IMR-90 (cell line): ENCODE data around the gene CPEB1.

Experiments
- BHLHE40 ChIP-seq: fragments of 150-350 bp; IDR thresholded peaks from 2 replicates; pipeline ENCODE4 v1.6.1; 2016; ENCODE audit warnings: mild to moderate bottlenecking, low read depth, low read length
- CEBPB ChIP-seq: IDR thresholded peaks from 2 replicates; pipeline ENCODE4 v1.6.1; 2012; ENCODE audit warnings: low read depth, low read length, improper control_type of control experiment
- FOS ChIP-seq: fragments of 150-350 bp; IDR thresholded peaks from 2 replicates; pipeline ENCODE4 v1.6.1; 2016; ENCODE audit warnings: low read depth, low read length
- MAZ ChIP-seq: IDR thresholded peaks from 2 replicates; pipeline ENCODE4 v1.6.1; 2012; ENCODE audit warnings: low read depth, mild to moderate bottlenecking, low read length, improper control_type of control experiment, moderate library complexity, borderline replicate concordance
- MXI1 ChIP-seq: IDR thresholded peaks from 2 replicates; pipeline ENCODE4 v1.6.1; 2012; ENCODE audit warnings: low read depth, mild to moderate bottlenecking, low read length, moderate library complexity, borderline replicate concordance
- NFE2L2 ChIP-seq: fragments of 150-350 bp; IDR thresholded peaks from 2 replicates; pipeline ENCODE4 v1.6.1; 2016; ENCODE audit warnings: low read depth, mild to moderate bottlenecking, low read length
- POLR2A ChIP-seq: IDR thresholded peaks from 2 replicates; pipeline ENCODE4 v1.6.1; 2012; ENCODE audit warnings: mild to moderate bottlenecking, low read depth, low read length
- RAD21 ChIP-seq: IDR thresholded peaks from 2 replicates; pipeline ENCODE4 v1.6.1; 2012; ENCODE audit warnings: low read length, improper control_type of control experiment
- RCOR1 ChIP-seq: IDR thresholded peaks from 2 replicates; pipeline ENCODE4 v1.6.1; 2012; ENCODE audit warnings: mild to moderate bottlenecking, low read length, improper control_type of control experiment; ENCODE audit not compliant: insufficient replicate concordance
- RFX5 ChIP-seq: IDR thresholded peaks from 2 replicates; pipeline ENCODE4 v1.8.0; 2012; ENCODE audit warnings: low read depth, mild to moderate bottlenecking, low read length, moderate library complexity
- TF ChIP-seq, protein P1 (sequence below): conservative IDR thresholded peaks from 2 replicates; pipeline ENCODE4 v1.5.1; 2012; ENCODE audit warnings: mild to moderate bottlenecking, low read depth, low read length, improper control_type of control experiment
- TF ChIP-seq, protein P2 (sequence below): fragments of 150-350 bp; IDR thresholded peaks from 2 replicates; pipeline ENCODE4 v1.6.1; 2017; ENCODE audit warnings: mild to moderate bottlenecking, antibody characterized with exemption, low read length, low read depth
- TF ChIP-seq, protein P3 (sequence below): fragments of 150-350 bp; IDR thresholded peaks from 2 replicates; pipeline ENCODE4 v1.6.1; 2016; ENCODE audit warnings: low read depth, mild to moderate bottlenecking, low read length, moderate library complexity, borderline replicate concordance

DNA sequence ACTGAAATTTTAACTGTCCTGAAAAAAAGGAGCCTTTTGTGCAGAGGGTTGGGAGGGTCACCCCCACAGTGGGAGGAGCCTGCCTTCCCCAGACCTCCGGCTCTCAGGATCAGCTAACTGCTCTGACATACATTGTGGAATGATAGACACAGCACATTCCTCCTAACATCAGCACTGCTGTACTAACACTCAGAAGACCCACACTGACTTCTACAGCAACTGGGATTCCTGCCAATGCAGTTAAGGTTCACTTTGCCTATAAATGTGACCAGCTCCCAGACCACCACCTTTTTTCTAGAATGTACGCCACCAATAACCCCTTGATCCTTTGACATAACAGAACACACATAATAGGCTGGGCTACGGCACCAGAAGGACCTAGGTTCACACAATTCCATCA lies 3.2 kb downstream of the CPEB1 start:
- TF ChIP-seq, protein P1, sequence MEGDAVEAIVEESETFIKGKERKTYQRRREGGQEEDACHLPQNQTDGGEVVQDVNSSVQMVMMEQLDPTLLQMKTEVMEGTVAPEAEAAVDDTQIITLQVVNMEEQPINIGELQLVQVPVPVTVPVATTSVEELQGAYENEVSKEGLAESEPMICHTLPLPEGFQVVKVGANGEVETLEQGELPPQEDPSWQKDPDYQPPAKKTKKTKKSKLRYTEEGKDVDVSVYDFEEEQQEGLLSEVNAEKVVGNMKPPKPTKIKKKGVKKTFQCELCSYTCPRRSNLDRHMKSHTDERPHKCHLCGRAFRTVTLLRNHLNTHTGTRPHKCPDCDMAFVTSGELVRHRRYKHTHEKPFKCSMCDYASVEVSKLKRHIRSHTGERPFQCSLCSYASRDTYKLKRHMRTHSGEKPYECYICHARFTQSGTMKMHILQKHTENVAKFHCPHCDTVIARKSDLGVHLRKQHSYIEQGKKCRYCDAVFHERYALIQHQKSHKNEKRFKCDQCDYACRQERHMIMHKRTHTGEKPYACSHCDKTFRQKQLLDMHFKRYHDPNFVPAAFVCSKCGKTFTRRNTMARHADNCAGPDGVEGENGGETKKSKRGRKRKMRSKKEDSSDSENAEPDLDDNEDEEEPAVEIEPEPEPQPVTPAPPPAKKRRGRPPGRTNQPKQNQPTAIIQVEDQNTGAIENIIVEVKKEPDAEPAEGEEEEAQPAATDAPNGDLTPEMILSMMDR, result no peak
- TF ChIP-seq BHLHE40, result no peak
- no peak for TF ChIP-seq POLR2A
- TF ChIP-seq RFX5, result no peak
- no peak for TF ChIP-seq RAD21
- no peak for TF ChIP-seq RCOR1
- TF ChIP-seq, protein P2, sequence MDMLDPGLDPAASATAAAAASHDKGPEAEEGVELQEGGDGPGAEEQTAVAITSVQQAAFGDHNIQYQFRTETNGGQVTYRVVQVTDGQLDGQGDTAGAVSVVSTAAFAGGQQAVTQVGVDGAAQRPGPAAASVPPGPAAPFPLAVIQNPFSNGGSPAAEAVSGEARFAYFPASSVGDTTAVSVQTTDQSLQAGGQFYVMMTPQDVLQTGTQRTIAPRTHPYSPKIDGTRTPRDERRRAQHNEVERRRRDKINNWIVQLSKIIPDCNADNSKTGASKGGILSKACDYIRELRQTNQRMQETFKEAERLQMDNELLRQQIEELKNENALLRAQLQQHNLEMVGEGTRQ, result no peak
- no peak for TF ChIP-seq FOS
- TF ChIP-seq CEBPB, result no peak
- TF ChIP-seq NFE2L2, result no peak
- no peak for TF ChIP-seq MXI1
- TF ChIP-seq, protein P3, sequence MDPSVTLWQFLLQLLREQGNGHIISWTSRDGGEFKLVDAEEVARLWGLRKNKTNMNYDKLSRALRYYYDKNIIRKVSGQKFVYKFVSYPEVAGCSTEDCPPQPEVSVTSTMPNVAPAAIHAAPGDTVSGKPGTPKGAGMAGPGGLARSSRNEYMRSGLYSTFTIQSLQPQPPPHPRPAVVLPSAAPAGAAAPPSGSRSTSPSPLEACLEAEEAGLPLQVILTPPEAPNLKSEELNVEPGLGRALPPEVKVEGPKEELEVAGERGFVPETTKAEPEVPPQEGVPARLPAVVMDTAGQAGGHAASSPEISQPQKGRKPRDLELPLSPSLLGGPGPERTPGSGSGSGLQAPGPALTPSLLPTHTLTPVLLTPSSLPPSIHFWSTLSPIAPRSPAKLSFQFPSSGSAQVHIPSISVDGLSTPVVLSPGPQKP, result no peak
- TF ChIP-seq MAZ, result no peak
